HepG2 (cell line): Measurements from ENCODE around the gene CCDC85C. TPM values are rescaled to one million over a fixed set of nuclear protein-coding genes. Genes with fewer than 3 reads are reported as not detected.

ENCODE experiments used
- ELF3 ChIP-seq: IDR thresholded peaks from 2 replicates; pipeline ENCODE4 v1.6.1; 2016; ENCODE audit warnings: missing genetic modification reagents, missing compliant biosample characterization
- EZH2 ChIP-seq: conservative IDR thresholded peaks from 2 replicates; pipeline ENCODE4 v1.6.1; 2012; ENCODE audit warnings: mild to moderate bottlenecking, low read depth, low read length, moderate library complexity
- FOXA3 ChIP-seq: IDR thresholded peaks from 2 replicates; pipeline ENCODE4 v1.6.1; 2016; ENCODE audit warnings: missing genetic modification reagents, missing compliant biosample characterization
- HDAC1 ChIP-seq: sonication (generic); formaldehyde crosslinking; IDR thresholded peaks from 2 replicates; pipeline ENCODE4 v1.5.1; 2020; ENCODE audit warnings: mild to moderate bottlenecking, missing genetic modification reagents
- JUNB ChIP-seq: sonication (generic); formaldehyde crosslinking; IDR thresholded peaks from 2 replicates; pipeline ENCODE4 v1.8.0; 2022; ENCODE audit warnings: missing genetic modification reagents, mild to moderate bottlenecking, borderline replicate concordance
- KDM5A ChIP-seq: fragments of 200-600 bp; sonication (generic); IDR thresholded peaks from 2 replicates; pipeline ENCODE4 v1.7.0; 2018; ENCODE audit warnings: antibody characterized with exemption, mild to moderate bottlenecking, low read length, borderline replicate concordance
- KLF11 ChIP-seq: IDR thresholded peaks from 2 replicates; pipeline ENCODE4 v1.6.1; 2016; ENCODE audit warnings: missing compliant biosample characterization
- KLF15 ChIP-seq: sonication (generic); formaldehyde crosslinking; IDR thresholded peaks from 2 replicates; pipeline ENCODE4 v1.8.1; 2023; ENCODE audit warnings: borderline replicate concordance, mild to moderate bottlenecking, inconsistent platforms, missing genetic modification reagents, mixed read lengths
- MYNN ChIP-seq: sonication (generic); formaldehyde crosslinking; IDR thresholded peaks from 2 replicates; pipeline ENCODE4 v1.4.0; 2020; ENCODE audit warnings: mild to moderate bottlenecking, low read depth, missing genetic modification reagents
- RXRA ChIP-seq: sonication (generic); formaldehyde crosslinking; IDR thresholded peaks from 2 replicates; pipeline ENCODE4 v1.5.1; 2020; ENCODE audit warnings: missing genetic modification reagents
- SRSF1 ChIP-seq: fragments of 200-400 bp; formaldehyde crosslinking; optimal IDR thresholded peaks from 2 replicates; pipeline ENCODE3; 2017; ENCODE audit warnings: mild to moderate bottlenecking, low read depth, low read length, moderate library complexity
- STAG1 ChIP-seq: sonication (generic); formaldehyde crosslinking; IDR thresholded peaks from 2 replicates; pipeline ENCODE4 v1.4.0; 2020; ENCODE audit warnings: missing genetic modification reagents
- ZFYVE20 ChIP-seq: sonication (generic); formaldehyde crosslinking; IDR thresholded peaks from 2 replicates; pipeline ENCODE4 v1.8.0; 2023; ENCODE audit warnings: low read depth, mild to moderate bottlenecking, moderate library complexity, missing genetic modification reagents, borderline replicate concordance
- ZIK1 ChIP-seq: sonication (generic); formaldehyde crosslinking; IDR thresholded peaks from 2 replicates; pipeline ENCODE4 v1.5.0; 2020; ENCODE audit warnings: mild to moderate bottlenecking, low read depth, missing genetic modification reagents, borderline replicate concordance
- ZNF160 ChIP-seq: sonication (generic); formaldehyde crosslinking; IDR thresholded peaks from 2 replicates; pipeline ENCODE4 v1.8.0; 2022; ENCODE audit warnings: mild to moderate bottlenecking, inconsistent platforms, missing genetic modification reagents
- ZNF30 ChIP-seq: sonication (generic); formaldehyde crosslinking; IDR thresholded peaks from 2 replicates; pipeline ENCODE4 v1.5.0; 2020; ENCODE audit warnings: mild to moderate bottlenecking, missing genetic modification reagents
- ZNF550 ChIP-seq: sonication (generic); formaldehyde crosslinking; IDR thresholded peaks from 2 replicates; pipeline ENCODE4 v1.4.0; 2020; ENCODE audit warnings: mild to moderate bottlenecking, missing genetic modification reagents, borderline replicate concordance
- ZNF605 ChIP-seq: sonication (generic); formaldehyde crosslinking; IDR thresholded peaks from 2 replicates; pipeline ENCODE4 v1.8.0; 2022; ENCODE audit warnings: mild to moderate bottlenecking, missing genetic modification reagents
- ZNF607 ChIP-seq: sonication (generic); formaldehyde crosslinking; IDR thresholded peaks from 2 replicates; pipeline ENCODE4 v1.5.1; 2020; ENCODE audit warnings: missing genetic modification reagents, mild to moderate bottlenecking, borderline replicate concordance
- ZNF781 ChIP-seq: sonication (generic); formaldehyde crosslinking; IDR thresholded peaks from 2 replicates; pipeline ENCODE4 v1.5.1; 2020; ENCODE audit warnings: borderline replicate concordance, mild to moderate bottlenecking, missing genetic modification reagents; ENCODE audit errors: not compliant biosample characterization
- ZSCAN29 ChIP-seq: sonication (generic); formaldehyde crosslinking; conservative IDR thresholded peaks from 2 replicates; pipeline ENCODE4 v1.4.0; 2020; ENCODE audit warnings: mild to moderate bottlenecking, missing genetic modification reagents
- polyA plus RNA-seq, 8 experiments: library from polyadenylated mRNA; depleted of rRNA in 3 of 8; stranded (reverse) in 7 of 8; unstranded in 1 of 8; fragments of >200 nt; fragmentation: Illumina TruSeq in 4 of 8; extraction: Trizol in 4 of 8; gene quantifications; 2 replicates each; pipeline versions ENCODE4 v1.2.1 to v1.2.3, GENCODE V29; 2011 to 2016; ENCODE audit warnings: low read depth in 4 of 8, missing spikeins in 1 of 8, mixed read lengths in 1 of 8; ENCODE audit not compliant: insufficient read depth in 1 of 8
- total RNA-seq, 5 experiments: library from RNA; depleted of rRNA; stranded (reverse); fragments of >200 nt; fragmentation: Illumina TruSeq; extraction: Trizol; gene quantifications; 2 replicates each; pipeline ENCODE4 v1.2.3, GENCODE V29; 2016; ENCODE audit warnings: low read depth in 1 of 5
- TF ChIP-seq, protein P1 (sequence below): sonication (generic); formaldehyde crosslinking; IDR thresholded peaks from 2 replicates; pipeline ENCODE4 v1.4.0; 2020; ENCODE audit warnings: missing genetic modification reagents, borderline replicate concordance
- TF ChIP-seq, protein P2 (sequence below): sonication (generic); formaldehyde crosslinking; IDR thresholded peaks from 2 replicates; pipeline ENCODE4 v1.8.0; 2022; ENCODE audit warnings: missing genetic modification reagents, mild to moderate bottlenecking, borderline replicate concordance
- TF ChIP-seq, protein P3 (sequence below): sonication (generic); formaldehyde crosslinking; IDR thresholded peaks from 2 replicates; pipeline ENCODE4 v1.8.1; 2023; ENCODE audit warnings: mild to moderate bottlenecking, moderate library complexity, missing genetic modification reagents

The CCDC85C gene
- total and polyA plus RNA-seq, 2 of the 13 experiments (the other 11 are each of a cell fraction or from before 2014, with no cell fraction given) = 18.8 to 43.8 TPM

DNA sequence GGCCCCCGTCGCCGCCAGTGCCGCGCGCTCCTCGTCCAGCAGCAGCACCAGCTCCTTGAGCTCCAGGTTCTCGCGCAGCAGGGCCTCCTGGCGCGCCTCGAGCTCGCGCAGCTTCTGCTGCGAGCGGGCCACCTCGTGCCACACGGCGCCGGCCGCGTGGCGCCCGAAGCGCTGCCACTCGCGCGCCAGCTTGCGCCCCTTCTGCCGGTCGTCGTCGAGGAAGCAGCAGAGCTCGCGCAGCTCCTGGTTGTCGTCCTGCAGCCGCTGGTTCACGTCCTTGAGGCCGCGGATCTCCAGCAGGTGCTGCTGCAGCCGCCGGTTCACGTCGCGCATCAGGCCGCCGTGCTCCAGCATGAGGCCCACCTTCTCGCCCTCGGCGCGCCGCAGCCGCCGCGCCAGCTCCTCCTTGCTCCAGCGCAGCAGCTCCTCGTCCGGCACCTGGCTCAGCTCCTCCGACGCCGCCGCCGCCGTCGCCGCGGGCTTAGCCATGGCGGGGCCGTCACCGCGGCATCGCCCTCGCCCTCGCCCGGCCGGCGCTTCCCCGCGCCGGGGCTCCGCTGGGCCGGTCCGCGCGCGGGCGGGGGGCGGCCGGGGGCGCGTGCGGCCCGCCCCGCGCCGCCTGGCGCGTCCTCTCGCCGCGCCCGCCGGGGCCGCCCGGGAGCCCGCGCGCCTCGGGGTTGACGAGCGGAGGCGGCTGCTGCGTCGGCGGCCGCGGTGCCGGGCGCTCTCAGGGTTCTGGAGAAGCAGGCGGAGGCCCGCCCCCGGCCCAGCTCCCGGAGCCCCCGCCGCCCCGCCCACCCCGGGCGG lies at the start of gene CCDC85C (continued):
- TF ChIP-seq, protein P1, sequence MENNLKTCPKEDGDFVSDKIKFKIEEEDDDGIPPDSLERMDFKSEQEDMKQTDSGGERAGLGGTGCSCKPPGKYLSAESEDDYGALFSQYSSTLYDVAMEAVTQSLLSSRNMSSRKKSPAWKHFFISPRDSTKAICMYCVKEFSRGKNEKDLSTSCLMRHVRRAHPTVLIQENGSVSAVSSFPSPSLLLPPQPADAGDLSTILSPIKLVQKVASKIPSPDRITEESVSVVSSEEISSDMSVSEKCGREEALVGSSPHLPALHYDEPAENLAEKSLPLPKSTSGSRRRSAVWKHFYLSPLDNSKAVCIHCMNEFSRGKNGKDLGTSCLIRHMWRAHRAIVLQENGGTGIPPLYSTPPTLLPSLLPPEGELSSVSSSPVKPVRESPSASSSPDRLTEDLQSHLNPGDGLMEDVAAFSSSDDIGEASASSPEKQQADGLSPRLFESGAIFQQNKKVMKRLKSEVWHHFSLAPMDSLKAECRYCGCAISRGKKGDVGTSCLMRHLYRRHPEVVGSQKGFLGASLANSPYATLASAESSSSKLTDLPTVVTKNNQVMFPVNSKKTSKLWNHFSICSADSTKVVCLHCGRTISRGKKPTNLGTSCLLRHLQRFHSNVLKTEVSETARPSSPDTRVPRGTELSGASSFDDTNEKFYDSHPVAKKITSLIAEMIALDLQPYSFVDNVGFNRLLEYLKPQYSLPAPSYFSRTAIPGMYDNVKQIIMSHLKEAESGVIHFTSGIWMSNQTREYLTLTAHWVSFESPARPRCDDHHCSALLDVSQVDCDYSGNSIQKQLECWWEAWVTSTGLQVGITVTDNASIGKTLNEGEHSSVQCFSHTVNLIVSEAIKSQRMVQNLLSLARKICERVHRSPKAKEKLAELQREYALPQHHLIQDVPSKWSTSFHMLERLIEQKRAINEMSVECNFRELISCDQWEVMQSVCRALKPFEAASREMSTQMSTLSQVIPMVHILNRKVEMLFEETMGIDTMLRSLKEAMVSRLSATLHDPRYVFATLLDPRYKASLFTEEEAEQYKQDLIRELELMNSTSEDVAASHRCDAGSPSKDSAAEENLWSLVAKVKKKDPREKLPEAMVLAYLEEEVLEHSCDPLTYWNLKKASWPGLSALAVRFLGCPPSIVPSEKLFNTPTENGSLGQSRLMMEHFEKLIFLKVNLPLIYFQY = 0 out of 2 replicates have a peak, but pooled peaks have one; percentile 35
- TF ChIP-seq FOXA3 (CRISPR knock-in tag) (peak; percentile 45), STAG1 (CRISPR knock-in tag) (no peak; the same call in 1 of the 2 replicates), JUNB (CRISPR knock-in tag) (peak; percentile 83), RXRA (CRISPR knock-in tag) (peak; percentile 32; the same call in 1 of the 2 replicates), ZNF607 (CRISPR knock-in tag) (peak; percentile 97), ZNF781 (CRISPR knock-in tag) (no peak), ZNF550 (peak; percentile 70; the same call in 1 of the 2 replicates), KLF11 (CRISPR knock-in tag) (no peak), SRSF1 (no peak), EZH2 (no peak), ELF3 (CRISPR knock-in tag) (peak; percentile 64), KDM5A (no peak), ZNF160 (CRISPR knock-in tag) (peak; percentile 94), KLF15 (peak; percentile 98; the same call in 1 of the 2 replicates), ZFYVE20 (peak; percentile 99), HDAC1 (CRISPR knock-in tag) (peak; percentile 67), ZNF30 (CRISPR knock-in tag) (peak; percentile 98), MYNN (CRISPR knock-in tag) (peak; percentile 77; the same call in 1 of the 2 replicates), ZSCAN29 (CRISPR knock-in tag) (no peak), ZIK1 (CRISPR knock-in tag) (peak; percentile 99), ZNF605 (no peak)
- TF ChIP-seq, protein P2, sequence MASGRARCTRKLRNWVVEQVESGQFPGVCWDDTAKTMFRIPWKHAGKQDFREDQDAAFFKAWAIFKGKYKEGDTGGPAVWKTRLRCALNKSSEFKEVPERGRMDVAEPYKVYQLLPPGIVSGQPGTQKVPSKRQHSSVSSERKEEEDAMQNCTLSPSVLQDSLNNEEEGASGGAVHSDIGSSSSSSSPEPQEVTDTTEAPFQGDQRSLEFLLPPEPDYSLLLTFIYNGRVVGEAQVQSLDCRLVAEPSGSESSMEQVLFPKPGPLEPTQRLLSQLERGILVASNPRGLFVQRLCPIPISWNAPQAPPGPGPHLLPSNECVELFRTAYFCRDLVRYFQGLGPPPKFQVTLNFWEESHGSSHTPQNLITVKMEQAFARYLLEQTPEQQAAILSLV (CRISPR knock-in tag) = peak; percentile 75
- TF ChIP-seq, protein P3, sequence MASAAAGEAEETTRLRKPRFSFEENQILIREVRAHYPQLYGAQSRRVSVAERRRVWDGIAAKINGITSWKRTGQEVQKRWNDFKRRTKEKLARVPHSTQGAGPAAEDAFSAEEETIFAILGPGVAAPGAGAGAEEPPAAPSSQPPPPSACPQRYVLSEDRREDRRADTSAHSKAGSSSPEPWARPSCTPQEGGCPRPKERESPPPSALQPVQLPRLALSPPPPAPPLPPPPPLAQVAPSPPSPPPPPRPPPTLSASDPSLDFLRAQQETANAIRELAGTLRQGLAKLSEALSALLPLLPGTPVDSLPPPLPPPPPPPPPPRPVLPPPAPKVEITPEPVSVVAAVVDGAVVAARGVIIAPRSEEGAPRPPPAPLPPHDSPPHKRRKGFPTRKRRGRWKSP (CRISPR knock-in tag) = peak; percentile 67
